HepG2 (cell line): ENCODE data around the gene NFATC4. TPM values are rescaled to one million over a fixed set of nuclear protein-coding genes. Genes with fewer than 3 reads are reported as not detected.

ENCODE experiments used
- ATAC-seq: fragments of 200-7000 bp; cut with Tn5 transposase; 3 replicates; pipeline ENCODE4 v1.9.1; 2020; ENCODE audit warnings: mild to moderate bottlenecking, moderate library complexity
- BruUV-seq: library from RNA; stranded (reverse); fragments of 400-500 nt; replicated peaks from 2 replicates; lab custom pipeline; 2021; lab: Mats Ljungman, UMichigan
- CTCF ChIA-PET: fragments of 300-600 bp; formaldehyde crosslinking; extraction: SDS; loops from one replicate; lab custom pipeline; 2021; ENCODE audit warnings: low total read pairs, inconsistent platforms, low intra/inter-chr PET ratio; lab: Yijun Ruan, JAX
- POLR2A ChIA-PET: fragments of 350-600 bp; sonication (Branson Sonifier 250); formaldehyde crosslinking; loops from one replicate; lab custom pipeline; 2020; ENCODE audit warnings: antibody characterized with exemption, inconsistent platforms; lab: Yijun Ruan, JAX
- DNase-seq: peaks from one replicate; pipeline ENCODE4 v3.0.0-alpha.2; 2015; ENCODE audit warnings: low spot score
- FAIRE-seq: peaks from 3 replicates; lab custom pipeline; 2011; peaks lifted over from hg19 to GRCh38; lab: Jason Lieb, UNC
- H2AFZ ChIP-seq: one replicate; pipeline ENCODE4 v1.6.1; 2011; ENCODE audit warnings: low read length, inconsistent platforms
- H3K27ac ChIP-seq: fragments of 300-600 bp; 3 replicates; pipeline ENCODE4 v1.8.0; 2011; ENCODE audit warnings: mixed run types, mild to moderate bottlenecking, mixed read lengths, low read length, inconsistent platforms; ENCODE audit not compliant: insufficient read depth; ENCODE audit errors: extremely low read length
- H3K27me3 ChIP-seq, 2 experiments: fragments of 200-600 bp in 1 of 2; 2 replicates in 1 of 2; 3 replicates in 1 of 2; pipeline versions ENCODE4 v1.6.0 to v1.8.0; 2011; ENCODE audit warnings: low read length in 2 of 2, mild to moderate bottlenecking in 2 of 2, moderate library complexity in 2 of 2, inconsistent platforms in 1 of 2; ENCODE audit not compliant: insufficient read depth in 2 of 2, control insufficient read depth in 1 of 2
- H3K36me3 ChIP-seq, 2 experiments: fragments of 200-600 bp in 1 of 2; replicated peaks in 1 of 2; 2 replicates in 1 of 2; 3 replicates in 1 of 2; pipeline versions ENCODE4 v1.5.1 to v1.8.0; 2011; ENCODE audit warnings: low read length in 2 of 2, inconsistent platforms in 1 of 2; ENCODE audit not compliant: insufficient read depth in 2 of 2, control insufficient read depth in 1 of 2
- H3K4me1 ChIP-seq: 2 replicates; pipeline ENCODE4 v1.5.1; 2012; ENCODE audit warnings: low read length, inconsistent platforms; ENCODE audit not compliant: insufficient read depth
- H3K4me2 ChIP-seq: 2 replicates; pipeline ENCODE4 v1.6.0; 2011; ENCODE audit warnings: low read depth, low read length, inconsistent platforms
- H3K4me3 ChIP-seq, 3 experiments: fragments of 200-600 bp in 1 of 3; sonication (generic), shearing (Covaris generic) in 1 of 3; replicated peaks in 1 of 3; 2 replicates each; pipeline ENCODE4 v1.5.1; 2011 to 2016; ENCODE audit warnings: low read length in 3 of 3, inconsistent platforms in 2 of 3, low read depth in 2 of 3, mild to moderate bottlenecking in 2 of 3, control low read depth in 1 of 3, mixed read lengths in 1 of 3; ENCODE audit not compliant: insufficient read depth in 1 of 3
- H3K79me2 ChIP-seq: one replicate; pipeline ENCODE4 v1.6.1; 2011; ENCODE audit warnings: low read length, inconsistent platforms; ENCODE audit not compliant: insufficient read depth
- H3K9ac ChIP-seq: 2 replicates; pipeline ENCODE4 v1.6.0; 2011; ENCODE audit warnings: mild to moderate bottlenecking, low read depth, low read length, inconsistent platforms; ENCODE audit not compliant: insufficient read depth
- H3K9me3 ChIP-seq: 2 replicates; pipeline ENCODE4 v1.5.1; 2012; ENCODE audit warnings: mild to moderate bottlenecking, low read length
- H4K20me1 ChIP-seq: 2 replicates; pipeline ENCODE4 v1.6.0; 2011; ENCODE audit warnings: inconsistent platforms, mild to moderate bottlenecking, low read length, moderate library complexity; ENCODE audit not compliant: insufficient read depth
- ARNT ChIP-seq: fragments of 450-650 bp; IDR thresholded peaks from 2 replicates; pipeline ENCODE4 v1.6.1; 2017
- KLF13 ChIP-seq: sonication (generic); formaldehyde crosslinking; IDR thresholded peaks from 2 replicates; pipeline ENCODE4 v1.4.0; 2020; ENCODE audit warnings: mild to moderate bottlenecking, missing genetic modification reagents
- NBN ChIP-seq: fragments of 450-650 bp; conservative IDR thresholded peaks from 2 replicates; pipeline ENCODE4 v1.6.1; 2017
- NFRKB ChIP-seq: fragments of 450-650 bp; IDR thresholded peaks from 2 replicates; pipeline ENCODE4 v1.6.1; 2017
- SP1 ChIP-seq, 2 experiments: fragments of 450-650 bp in 1 of 2; sonication (generic) in 1 of 2; formaldehyde crosslinking in 1 of 2; IDR thresholded peaks; 2 replicates each; pipeline versions ENCODE4 v1.4.0 to v1.6.1; 2016 to 2020; ENCODE audit warnings: missing genetic modification reagents in 1 of 2
- ZFP36L1 ChIP-seq: sonication (generic); formaldehyde crosslinking; IDR thresholded peaks from 2 replicates; pipeline ENCODE4 v1.8.0; 2022; ENCODE audit warnings: mild to moderate bottlenecking, missing genetic modification reagents, moderate library complexity
- ZNF101 ChIP-seq: sonication (generic); formaldehyde crosslinking; IDR thresholded peaks from 2 replicates; pipeline ENCODE4 v1.4.0; 2020; ENCODE audit warnings: mild to moderate bottlenecking, low read depth, missing genetic modification reagents, borderline replicate concordance
- WGBS: methylation state at CpG from one replicate; pipeline ENCODE4 v1.1.6; 2017; ENCODE audit warnings: low lambda C conversion rate; 5-methylcytosine and 5-hydroxymethylcytosine counted together
- in situ Hi-C: cut with HindIII; loops from 2 replicates; pipeline ENCODE4 v1.10.0; 2017; ENCODE audit warnings: low pct_unique_long_range_greater_than_20kb; ENCODE audit not compliant: extremely low pct_ligation_motif_present
- intact Hi-C: fragments of 100-400 bp; cut with micrococcal nuclease; formaldehyde crosslinking; loops from one replicate; pipeline ENCODE4 v1.10.0; 2022; ENCODE audit not compliant: unreplicated experiment
- polyA plus RNA-seq, 8 experiments: library from polyadenylated mRNA; depleted of rRNA in 3 of 8; stranded (reverse) in 7 of 8; unstranded in 1 of 8; fragments of >200 nt; fragmentation: Illumina TruSeq in 4 of 8; extraction: Trizol in 4 of 8; gene quantifications; 2 replicates each; pipeline versions ENCODE4 v1.2.1 to v1.2.3, GENCODE V29; 2011 to 2016; ENCODE audit warnings: low read depth in 4 of 8, missing spikeins in 1 of 8, mixed read lengths in 1 of 8; ENCODE audit not compliant: insufficient read depth in 1 of 8
- total RNA-seq, 5 experiments: library from RNA; depleted of rRNA; stranded (reverse); fragments of >200 nt; fragmentation: Illumina TruSeq; extraction: Trizol; gene quantifications; 2 replicates each; pipeline ENCODE4 v1.2.3, GENCODE V29; 2016; ENCODE audit warnings: low read depth in 1 of 5

Gene NFATC4
- total and polyA plus RNA-seq, 2 of the 13 experiments (the other 11 are each of a cell fraction or from before 2014, with no cell fraction given): 0.04 to 0.15 TPM

GRCh38 chr14:24348186-24348585, 19.8 kb upstream of the NFATC4 start:
- DNase-seq (no peak), FAIRE-seq (no peak)
- H3K4me3 ChIP-seq: no peak overlapping the region
- no peaks in the 10 kb centered on the region for H3K9me3 ChIP-seq
- POLR2A ChIA-PET: interaction anchor here (1.7 kb wide), 1 partner anchor 82 kb away, joined by 5 read pairs; the partner anchor contains the start of gene KHNYN
- H4K20me1 ChIP-seq: no peaks in the 10 kb centered on the region
- H3K4me1 ChIP-seq: peaks cover 9% of the 10 kb centered on the region
- BruUV-seq: no TSS peak
- H3K36me3 ChIP-seq: no peaks in the 10 kb centered on the region
- H3K79me2 ChIP-seq: no peaks in the 10 kb centered on the region
- no peak overlapping the region for H2AFZ ChIP-seq
- CTCF ChIA-PET: no interaction called here
- in situ Hi-C loops: no loop called here
- H3K27ac ChIP-seq: no peak overlapping the region
- no peak overlapping the region for H3K9ac ChIP-seq
- peaks cover 3 to 14% of the 10 kb centered on the region in 2 experiments; a peak in 2 of 5 replicates for H3K27me3 ChIP-seq
- TF ChIP-seq ZFP36L1 (CRISPR knock-in tag) (no peak), ZNF101 (CRISPR knock-in tag) (0 out of 2 replicates have a peak, but pooled peaks have one; percentile 46)
- TF ChIP-seq, all 625 proteins: peak for 1
- WGBS: 94% methylated on average over 2 of the region's 2 CpGs
- intact Hi-C loops: no loop called here
- no peak for ATAC-seq
- no peak overlapping the region for H3K4me2 ChIP-seq

- H2AFZ ChIP-seq: no peak overlapping the region
- peaks cover 10% of the 10 kb centered on the region for H3K4me1 ChIP-seq
- peaks cover 3 to 14% of the 10 kb centered on the region in 2 experiments; a peak in 2 of 5 replicates for H3K27me3 ChIP-seq
- H4K20me1 ChIP-seq: no peaks in the 10 kb centered on the region
- peak; percentile 31; the same call in 1 of the 2 replicates for TF ChIP-seq NFRKB
- TF ChIP-seq SP1 (IDR thresholded peaks at IDR 0.05): no peak
- TF ChIP-seq SP1 (CRISPR knock-in tag; IDR thresholded peaks at IDR 0.05): no peak
- no peak for TF ChIP-seq KLF13 (CRISPR knock-in tag)
- TF ChIP-seq NBN: 0 out of 2 replicates have a peak, but pooled peaks have one; percentile 58
- 0 out of 2 replicates have a peak, but pooled peaks have one; percentile 64 for TF ChIP-seq ARNT
- intact Hi-C loops (no loop called here), in situ Hi-C loops (no loop called here)
- no peak overlapping the region for H3K27ac ChIP-seq
- H3K79me2 ChIP-seq: no peaks in the 10 kb centered on the region
- H3K36me3 ChIP-seq: no peaks in the 10 kb centered on the region
- H3K4me2 ChIP-seq: no peak overlapping the region
- WGBS: 40% methylated on average over 5 of the region's 5 CpGs
- DNase-seq (no peak), FAIRE-seq (no peak), ATAC-seq (no peak)
- CTCF ChIA-PET: no interaction called here
- H3K9ac ChIP-seq: no peak overlapping the region
- POLR2A ChIA-PET: no interaction called here
- no peaks in the 10 kb centered on the region for H3K9me3 ChIP-seq
- BruUV-seq: no TSS peak
- no peak overlapping the region for H3K4me3 ChIP-seq
Observed at GRCh38 chr14:24349742-24350141, 18.2 kb upstream of the NFATC4 start.
